ENCODE measurements around the gene GAPDHS. TPM values are rescaled to one million over a fixed set of nuclear protein-coding genes. Genes with fewer than 3 reads are reported as not detected.

GAPDHS gene
- total and polyA plus RNA-seq, 2 of the 13 experiments (the other 11 are each of a cell fraction or from before 2014, with no cell fraction given) = not detected

- TF ChIP-seq ZNF790 (CRISPR knock-in tag; IDR thresholded peaks at IDR 0.05; ENCODE audit: borderline replicate concordance) (peak; percentile 82; the same call in 1 of the 2 replicates), IRF9 (CRISPR knock-in tag; IDR thresholded peaks at IDR 0.05; ENCODE audit: borderline replicate concordance) (no peak; the same call in 1 of the 2 replicates), RAD21 (CRISPR knock-in tag; IDR thresholded peaks at IDR 0.05) (0 out of 2 replicates have a peak, but pooled peaks have one; percentile 14), ZNF713 (CRISPR knock-in tag; IDR thresholded peaks at IDR 0.05) (0 out of 2 replicates have a peak, but pooled peaks have one; percentile 29), HMGXB4 (CRISPR knock-in tag; IDR thresholded peaks at IDR 0.05; ENCODE audit: borderline replicate concordance in 1 of 2, low read depth in 1 of 2) (peak; percentile 70 to 87; a peak in 3 of 4 replicates), ZNF598 (CRISPR knock-in tag; IDR thresholded peaks at IDR 0.05; ENCODE audit: borderline replicate concordance) (peak; percentile 24; the same call in 1 of the 2 replicates), RBM22 (optimal IDR thresholded peaks at IDR 0.05; ENCODE audit: low read length) (no peak), RBFOX2 (IDR thresholded peaks at IDR 0.05; ENCODE audit: low read depth, low read length) (peak; percentile 96), ZNF318 (CRISPR knock-in tag; IDR thresholded peaks at IDR 0.05) (no peak), ATF7 (IDR thresholded peaks at IDR 0.05) (no peak), ATF7 (CRISPR knock-in tag; IDR thresholded peaks at IDR 0.05) (no peak), RFX5 (IDR thresholded peaks at IDR 0.05; ENCODE audit: low read depth, low read length) (peak; percentile 74; the same call in 1 of the 2 replicates), ZNF230 (CRISPR knock-in tag; IDR thresholded peaks at IDR 0.05) (no peak)
These were observed 12.0 kb downstream of the GAPDHS start, which contains the start of gene TMEM147 (continued) for GRCh38 chr19:35545001-35545854.
